T-cell (primary cell): Measurements from ENCODE around the gene INHBE. TPM values are rescaled to one million over a fixed set of nuclear protein-coding genes. Genes with fewer than 3 reads are reported as not detected.
A peak's percentile ranks its signal among the peaks of the same experiment; 100 is the strongest.

Experiments
- ATAC-seq, 4 experiments: fragments of 200-7000 bp in 3 of 4; fragments of 150-1000 bp in 1 of 4; cut with Tn5 transposase; replicated peaks in 1 of 4; 1 replicate in 3 of 4; 2 replicates in 1 of 4; pipeline ENCODE4 v1.10.0; 2021; ENCODE audit warnings: moderate library complexity in 3 of 4, mild to moderate bottlenecking in 2 of 4, moderate number of reproducible peaks in 1 of 4
- CTCF ChIA-PET, 2 donors: fragments of 300-600 bp; sonication (Branson Sonifier 250); formaldehyde crosslinking; loops; one replicate each; lab custom pipeline; 2022; ENCODE audit warnings: antibody characterized with exemption in 2 of 2; lab: Charles Lee
- POLR2A ChIA-PET, 2 donors: fragments of 300-600 bp; sonication (Branson Sonifier 250); formaldehyde crosslinking; loops; one replicate each; lab custom pipeline; 2022; ENCODE audit warnings: antibody characterized with exemption in 2 of 2; lab: Charles Lee
- DNase-seq, 35 experiments: peaks; one replicate each; pipeline versions ENCODE4 v3.0.0 to v3.0.0-alpha.2; 2013 to 2023
- H3K27ac ChIP-seq: one replicate; pipeline ENCODE4 v1.5.1; 2013; ENCODE audit warnings: low read length
- H3K27me3 ChIP-seq, 2 experiments: replicated peaks in 1 of 2; 1 replicate in 1 of 2; 2 replicates in 1 of 2; pipeline versions ENCODE4 v1.6.1 to v1.7.0; 2013; ENCODE audit warnings: low read length in 1 of 2, mixed read lengths in 1 of 2; ENCODE audit not compliant: control insufficient read depth in 2 of 2, insufficient read depth in 2 of 2; ENCODE audit errors: extremely low read depth in 1 of 2
- H3K36me3 ChIP-seq, 2 donors: 1 replicate in 1 of 2; 2 replicates in 1 of 2; pipeline versions ENCODE4 v1.6.1 to v1.7.0; 2013; ENCODE audit warnings: low read length in 1 of 2; ENCODE audit not compliant: control insufficient read depth in 2 of 2, insufficient read depth in 1 of 2; ENCODE audit errors: extremely low read depth in 1 of 2
- H3K4me1 ChIP-seq, 2 experiments: 1 replicate in 1 of 2; 2 replicates in 1 of 2; pipeline versions ENCODE4 v1.6.1 to v1.7.0; 2013; ENCODE audit warnings: low read length in 2 of 2, mixed read lengths in 1 of 2; ENCODE audit not compliant: insufficient read depth in 2 of 2, control insufficient read depth in 1 of 2; ENCODE audit errors: extremely low read depth in 1 of 2
- H3K4me3 ChIP-seq, 2 donors: 1 replicate in 1 of 2; 2 replicates in 1 of 2; pipeline versions ENCODE4 v1.5.1 to v1.7.0; 2013; ENCODE audit warnings: mild to moderate bottlenecking in 2 of 2, low read length in 1 of 2, moderate library complexity in 1 of 2; ENCODE audit not compliant: control insufficient read depth in 1 of 2; ENCODE audit errors: extremely low read depth in 1 of 2
- H3K9me3 ChIP-seq: 2 replicates; pipeline ENCODE4 v1.7.0; 2013
- H3K27ac Mint-ChIP-seq, 2 donors: one replicate each; pipeline ENCODE4 v1.8.0; 2020 to 2021; ENCODE audit warnings: mild to moderate bottlenecking in 2 of 2, mixed read lengths in 2 of 2
- H3K27me3 Mint-ChIP-seq, 2 donors: one replicate each; pipeline ENCODE4 v1.8.0; 2021 to 2022; ENCODE audit warnings: mixed read lengths in 2 of 2
- H3K36me3 Mint-ChIP-seq: one replicate; pipeline ENCODE4 v1.8.0; 2021; ENCODE audit warnings: mixed read lengths
- H3K4me1 Mint-ChIP-seq, 3 donors: one replicate each; pipeline ENCODE4 v1.8.0; 2020 to 2022; ENCODE audit warnings: mixed read lengths in 3 of 3, mild to moderate bottlenecking in 1 of 3
- H3K4me3 Mint-ChIP-seq, 3 donors: one replicate each; pipeline ENCODE4 v1.8.0; 2020 to 2022; ENCODE audit warnings: mild to moderate bottlenecking in 3 of 3, mixed read lengths in 3 of 3, moderate library complexity in 3 of 3
- H3K9me3 Mint-ChIP-seq, 3 donors: one replicate each; pipeline ENCODE4 v1.8.0; 2020 to 2022; ENCODE audit warnings: mixed read lengths in 3 of 3
- WGBS: methylation state at CpG from one replicate; pipeline ENCODE4 v1.1.5; 2013; ENCODE audit warnings: missing lambda C conversion rate; ENCODE audit not compliant: insufficient coverage; 5-methylcytosine and 5-hydroxymethylcytosine counted together
- total RNA-seq, 35 experiments: library from RNA in 6 of 35; stranded (reverse) in 6 of 35; fragments of 120-200 nt in 1 of 35; gene quantifications; one replicate each; pipeline versions ENCODE4 v1.2.1 to v1.2.4 and lab custom pipeline; 2013 to 2026

INHBE gene
- total RNA-seq, 5 donors from 2014 or later (not counting 1 experiment from before 2014, with no cell fraction given), result 0.09 to 0.13 (median 0.12) TPM; not detected in 2

DNA sequence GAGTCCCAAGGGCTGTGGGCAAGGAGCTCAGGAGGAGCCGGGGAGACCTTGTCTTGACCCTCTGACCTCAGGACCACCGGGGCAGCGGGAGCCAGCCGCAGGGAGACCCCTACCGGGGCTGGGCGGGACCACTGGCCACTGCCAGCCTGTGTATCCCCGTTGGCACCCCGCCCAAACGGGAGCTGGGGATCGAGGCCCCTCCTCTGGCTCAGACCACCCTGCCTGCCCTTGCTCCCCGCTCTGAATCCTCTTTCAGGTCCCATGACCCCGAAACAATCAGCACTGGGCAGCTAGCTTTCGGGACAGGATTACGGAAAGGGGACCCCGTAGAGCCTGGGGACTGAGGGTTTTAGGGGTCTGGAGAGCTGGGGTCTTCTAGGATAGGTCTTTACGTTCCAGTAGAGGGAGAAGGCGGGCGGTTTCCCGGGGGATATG lies 5.8 kb downstream of the INHBE start:
- peak overlapping the region; percentile 51 to 62 for H3K4me3 ChIP-seq
- peaks cover 0 to 33% of the 10 kb centered on the region in 2 experiments for H3K27me3 ChIP-seq
- ATAC-seq (no peak), DNase-seq (peak in 1 of 35 experiments; percentile 20)
- no peak overlapping the region for H3K27ac Mint-ChIP-seq
- H3K27me3 Mint-ChIP-seq, result peaks cover 0 to 18% of the 10 kb centered on the region in 2 donors
- no peaks in the 10 kb centered on the region for H3K36me3 Mint-ChIP-seq
- peaks cover 37 to 59% (median 52%) of the 10 kb centered on the region in 3 donors for H3K4me1 Mint-ChIP-seq
- POLR2A ChIA-PET, result interaction anchor here in 1 of 2 donors (0.6 kb wide), 1 partner anchor 237 kb away, joined by 3 read pairs; no protein-coding TSS in a partner anchor
- no peaks in the 10 kb centered on the region for H3K36me3 ChIP-seq
- WGBS, result 6% methylated on average over 15 of the region's 19 CpGs
- no peaks in the 10 kb centered on the region for H3K9me3 ChIP-seq
- H3K4me1 ChIP-seq, result peaks cover 16 to 54% of the 10 kb centered on the region in 2 experiments
- CTCF ChIA-PET, result interaction anchor here (0.7 to 5.8 kb wide), 4 partner anchors 14 to 24 kb away, joined by 3 to 53 read pairs (median 3); no protein-coding TSS in a partner anchor
- H3K4me3 Mint-ChIP-seq, result peak overlapping the region; percentile 81 to 88 (median 88)
- no peaks in the 10 kb centered on the region for H3K9me3 Mint-ChIP-seq
- no peak overlapping the region for H3K27ac ChIP-seq

DNA sequence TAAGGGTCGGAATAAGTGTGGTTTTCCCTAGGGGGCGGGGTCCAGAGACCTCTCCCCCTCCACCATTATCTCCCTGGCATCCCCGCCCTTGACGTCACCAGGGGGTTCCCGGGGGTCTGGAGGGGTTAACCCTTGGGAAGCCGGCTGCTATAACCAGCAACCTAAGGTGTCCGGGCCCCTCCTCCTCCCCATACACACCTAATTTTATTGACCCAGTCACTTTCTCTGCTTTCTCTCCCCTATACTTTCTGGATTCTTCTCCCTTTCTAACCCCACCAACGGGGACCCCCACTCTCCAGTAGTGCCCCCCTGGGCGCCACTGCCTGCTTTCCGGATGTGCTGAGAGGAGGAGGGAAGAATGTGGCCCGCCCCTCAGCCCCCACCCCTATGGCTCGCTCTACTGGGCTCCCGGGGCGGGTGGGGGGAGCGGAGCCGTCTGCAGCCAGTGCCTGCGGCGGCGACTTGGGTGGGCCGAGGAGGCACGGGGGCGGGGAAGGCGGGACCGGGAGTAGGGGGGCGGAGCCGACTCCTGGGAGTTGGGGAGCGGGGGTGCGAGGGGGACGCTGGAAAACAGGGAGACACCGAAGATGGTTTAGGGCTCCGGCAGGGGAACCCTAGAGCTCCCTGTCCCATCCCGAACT lies 6.3 kb downstream of the INHBE start:
- 0% methylated on average over 4 of the region's 32 CpGs for WGBS
- no peak overlapping the region for H3K27ac ChIP-seq
- H3K4me3 ChIP-seq, result peak overlapping the region; percentile 51 to 88
- Mint-ChIP-seq H3K27ac (no peak overlapping the region), H3K9me3 (no peaks in the 10 kb centered on the region), H3K4me1 (peaks cover 34 to 56% (median 50%) of the 10 kb centered on the region in 3 donors), H3K27me3 (peaks cover 0 to 16% of the 10 kb centered on the region in 2 donors), H3K4me3 (peak overlapping the region; percentile 81 to 88 (median 88)), H3K36me3 (no peaks in the 10 kb centered on the region)
- no peaks in the 10 kb centered on the region for H3K36me3 ChIP-seq
- H3K4me1 ChIP-seq, result peaks cover 16 to 49% of the 10 kb centered on the region in 2 experiments
- ATAC-seq (no peak), DNase-seq (peak in 3 of 35 experiments; percentile 19 to 49 (median 26))
- peaks cover 0 to 28% of the 10 kb centered on the region in 2 experiments for H3K27me3 ChIP-seq
- POLR2A ChIA-PET, result interaction anchor here in 1 of 2 donors (0.5 kb wide), 1 partner anchor 49 kb away, joined by 5 read pairs; no protein-coding TSS in a partner anchor
- no peaks in the 10 kb centered on the region for H3K9me3 ChIP-seq
- CTCF ChIA-PET, result interaction anchor here (0.6 to 5.8 kb wide), 4 partner anchors 15 to 19 kb away, joined by 3 to 53 read pairs (median 4); partner anchors contain the start of gene ARHGAP9 (in 1 of the 2)

DNA sequence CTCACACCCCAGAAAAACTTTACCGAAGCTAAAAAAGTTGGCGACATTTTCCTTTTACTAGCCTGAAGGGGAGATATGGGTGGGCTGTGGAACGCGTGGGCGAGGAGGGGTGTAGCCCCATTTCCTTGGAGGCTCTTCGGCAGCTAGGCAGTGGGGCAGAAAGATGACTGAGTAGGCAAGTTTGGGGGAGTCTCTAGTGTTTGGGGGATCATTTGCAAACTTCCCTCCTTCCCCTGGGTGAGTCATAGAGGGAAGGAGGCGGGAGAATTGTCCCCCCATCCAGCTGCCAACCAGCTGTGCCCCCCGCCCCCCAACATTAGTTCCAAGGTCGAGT lies 6.8 kb downstream of the INHBE start:
- Histone ChIP-seq H3K36me3 (no peaks in the 10 kb centered on the region), H3K4me1 (peaks cover 16 to 48% of the 10 kb centered on the region in 2 experiments), H3K9me3 (no peaks in the 10 kb centered on the region), H3K27me3 (peaks cover 0 to 27% of the 10 kb centered on the region in 2 experiments), H3K4me3 (peak overlapping the region; percentile 51 to 88), H3K27ac (no peak overlapping the region)
- peaks cover 0 to 16% of the 10 kb centered on the region in 2 donors for H3K27me3 Mint-ChIP-seq
- H3K4me1 Mint-ChIP-seq, result peaks cover 34 to 51% (median 50%) of the 10 kb centered on the region in 3 donors
- DNase-seq (peak in 2 of 35 experiments; percentile 19 to 47), ATAC-seq (no peak)
- peak overlapping the region; percentile 81 to 88 (median 88) for H3K4me3 Mint-ChIP-seq
- CTCF ChIA-PET, result interaction anchor here (0.6 to 5.8 kb wide), 5 partner anchors 15 to 25 kb away, joined by 4 to 53 read pairs (median 4); partner anchors contain the start of gene ARHGAP9 (in 1 of the 2)
- WGBS, result 0% methylated on average over 2 of the region's 9 CpGs
- H3K36me3 Mint-ChIP-seq, result peaks cover 1% of the 10 kb centered on the region
- H3K27ac Mint-ChIP-seq, result peak overlapping the region in 1 of 2 donors; percentile 59
- no peaks in the 10 kb centered on the region for H3K9me3 Mint-ChIP-seq
- POLR2A ChIA-PET, result interaction anchor here in 1 of 2 donors (0.5 kb wide), 1 partner anchor 48 kb away, joined by 5 read pairs; no protein-coding TSS in a partner anchor

DNA sequence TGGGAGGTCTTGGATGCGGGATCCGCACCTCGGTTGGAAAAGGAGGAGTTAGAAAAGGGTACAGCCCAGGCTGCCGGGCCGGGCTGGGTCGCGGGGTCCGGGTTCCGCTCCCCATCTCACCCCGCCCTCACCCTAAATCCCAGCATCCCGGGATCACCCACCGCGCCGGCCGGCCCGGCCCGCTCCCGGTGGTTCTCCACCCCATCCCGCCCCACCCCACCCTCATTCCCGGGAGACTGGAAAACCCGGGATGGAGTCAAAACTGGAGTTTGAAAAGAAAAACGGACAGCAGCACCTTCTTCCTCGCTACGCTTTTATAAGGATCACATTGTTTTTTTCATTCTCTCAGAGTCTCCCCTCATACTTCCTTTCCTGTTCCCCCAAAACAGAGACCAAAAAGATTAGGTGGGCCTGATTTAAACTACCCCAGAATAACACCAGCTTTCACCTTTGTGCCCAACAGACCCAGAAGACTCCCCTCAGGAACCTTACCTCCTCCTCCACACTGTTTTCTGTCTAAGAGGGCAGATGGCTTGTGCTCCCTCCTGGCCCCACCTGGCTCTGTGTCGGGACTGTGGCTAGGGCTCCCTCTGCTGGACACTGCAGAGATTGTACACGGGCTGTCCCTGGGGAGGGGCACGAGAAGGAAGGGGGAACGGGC lies 7.3 kb downstream of the INHBE start:
- ATAC-seq (peak; percentile 67 to 76 (median 72)), DNase-seq (peak; percentile 72 to 94 (median 82))
- Mint-ChIP-seq H3K27me3 (peaks cover 0 to 16% of the 10 kb centered on the region in 2 donors), H3K4me3 (peak overlapping the region; percentile 81 to 88 (median 88)), H3K9me3 (no peaks in the 10 kb centered on the region), H3K36me3 (peaks cover 6% of the 10 kb centered on the region), H3K4me1 (peaks cover 38 to 51% (median 50%) of the 10 kb centered on the region in 3 donors), H3K27ac (peak overlapping the region; percentile 70 to 80)
- H3K36me3 ChIP-seq, result no peaks in the 10 kb centered on the region
- 0% methylated on average over 7 of the region's 28 CpGs for whole genome bisulfite sequencing
- H3K27ac ChIP-seq, result no peak overlapping the region
- peaks cover 16 to 48% of the 10 kb centered on the region in 2 experiments for H3K4me1 ChIP-seq
- peak overlapping the region; percentile 51 to 88 for H3K4me3 ChIP-seq
- POLR2A ChIA-PET, result no interaction called here
- CTCF ChIA-PET, result interaction anchor here (0.8 to 5.8 kb wide), 5 partner anchors 14 to 33 kb away, joined by 3 to 53 read pairs (median 4); partner anchors contain the start of gene ARHGAP9 (in 1 of the 2)
- peaks cover 0 to 27% of the 10 kb centered on the region in 2 experiments for H3K27me3 ChIP-seq
- H3K9me3 ChIP-seq, result no peaks in the 10 kb centered on the region

DNA sequence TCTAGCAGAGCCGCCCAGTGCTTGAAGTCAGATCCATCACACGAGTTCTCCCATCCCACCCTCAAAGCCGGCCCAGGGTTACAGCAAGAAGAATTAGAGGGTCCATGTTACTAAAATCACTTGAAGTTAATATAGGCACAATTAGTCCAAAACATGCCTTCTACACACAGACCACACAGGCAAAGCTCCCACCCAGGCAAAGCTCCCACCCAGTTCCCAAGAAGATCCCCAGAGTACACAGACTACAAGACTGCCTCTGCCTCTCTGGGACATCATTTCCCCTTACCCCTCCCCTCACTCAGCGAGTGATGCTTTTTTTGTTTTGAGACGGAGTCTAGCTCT lies 7.8 kb downstream of the INHBE start:
- H3K27ac Mint-ChIP-seq, result peak overlapping the region in 1 of 2 donors; percentile 80
- peaks cover 38 to 51% (median 50%) of the 10 kb centered on the region in 3 donors for H3K4me1 Mint-ChIP-seq
- H3K36me3 Mint-ChIP-seq, result peaks cover 11% of the 10 kb centered on the region
- no peaks in the 10 kb centered on the region for H3K9me3 Mint-ChIP-seq
- Histone ChIP-seq H3K4me3 (no peak overlapping the region), H3K4me1 (peaks cover 16 to 48% of the 10 kb centered on the region in 2 experiments), H3K36me3 (peaks cover 0 to under 1% of the 10 kb centered on the region in 2 donors), H3K9me3 (no peaks in the 10 kb centered on the region), H3K27me3 (peaks cover 0 to 27% of the 10 kb centered on the region in 2 experiments), H3K27ac (no peak overlapping the region)
- ChIA-PET POLR2A (no interaction called here), CTCF (interaction anchor here (0.6 to 5.8 kb wide), 6 partner anchors 14 to 824 kb away, joined by 3 to 53 read pairs (median 3); partner anchors contain the start of gene INHBC (in 1 of the 2))
- peaks cover 0 to 16% of the 10 kb centered on the region in 2 donors for H3K27me3 Mint-ChIP-seq
- WGBS, result 41% methylated on average over 4 of the region's 5 CpGs
- H3K4me3 Mint-ChIP-seq, result peak overlapping the region; percentile 81 to 88 (median 86)
- no peak for ATAC-seq
- no peak for DNase-seq
